AG10803 (cell line): ENCODE measurements around the gene TINAGL1.
A peak's percentile ranks its signal among the peaks of the same experiment; 100 is the strongest.

ENCODE experiments used
- DNase-seq: peaks from one replicate; pipeline ENCODE4 v3.0.0; 2010; ENCODE audit warnings: low read depth
- H3K4me3 ChIP-seq: 2 replicates; pipeline ENCODE4 v1.5.1; 2011; ENCODE audit warnings: mild to moderate bottlenecking, low read length, control low read depth
- CTCF ChIP-seq: conservative IDR thresholded peaks from 2 replicates; pipeline ENCODE4 v1.5.1; 2011; ENCODE audit warnings: mild to moderate bottlenecking, low read length, control low read depth, inconsistent platforms

Gene TINAGL1

GRCh38 chr1:31573261-31573660, 3.1 kb upstream of the TINAGL1 start:
- no peak for TF ChIP-seq CTCF
- no peak for DNase-seq
- no peak overlapping the region for H3K4me3 ChIP-seq

- no peak for TF ChIP-seq CTCF
- no peak for DNase-seq
- H3K4me3 ChIP-seq, result no peak overlapping the region
Measured at GRCh38 chr1:31574749-31575368, 1.5 kb upstream of the TINAGL1 start.

- DNase-seq, result no peak
- no peak overlapping the region for H3K4me3 ChIP-seq
- TF ChIP-seq CTCF, result no peak
Measured at GRCh38 chr1:31575369-31576140, 760 bp upstream of the TINAGL1 start.

GRCh38 chr1:31576743-31577455, 584 bp downstream of the TINAGL1 start:
- no peak for DNase-seq
- TF ChIP-seq CTCF, result no peak
- no peak overlapping the region for H3K4me3 ChIP-seq

- no peak overlapping the region for H3K4me3 ChIP-seq
- no peak for TF ChIP-seq CTCF
- peak; percentile 72 for DNase-seq
Measured at GRCh38 chr1:31577515-31578192, 1.3 kb downstream of the TINAGL1 start.

GRCh38 chr1:31579374-31579773, 3.1 kb downstream of the TINAGL1 start:
- no peak for DNase-seq
- TF ChIP-seq CTCF, result no peak
- H3K4me3 ChIP-seq, result no peak overlapping the region
